BLaER1 (cell line): ENCODE measurements around the gene ETV1.
"Not testable (repeated sequence)": the region's sequence is repeated elsewhere in the genome, so short reads cannot be mapped to it uniquely, and the experiment has no call there.

ENCODE experiments used
- H3K27ac ChIP-seq: shearing (Covaris generic); formaldehyde crosslinking; 2 replicates; pipeline ENCODE4 v1.8.1; 2022
- H3K27me3 ChIP-seq: shearing (Covaris generic); formaldehyde crosslinking; 2 replicates; pipeline ENCODE4 v1.8.1; 2022
- H3K36me3 ChIP-seq: shearing (Covaris generic); formaldehyde crosslinking; 2 replicates; pipeline ENCODE4 v1.8.1; 2022
- H3K4me1 ChIP-seq: shearing (Covaris generic); formaldehyde crosslinking; 2 replicates; pipeline ENCODE4 v1.8.1; 2022
- H3K4me2 ChIP-seq: shearing (Covaris generic); formaldehyde crosslinking; 2 replicates; pipeline ENCODE4 v1.8.1; 2022
- H3K4me3 ChIP-seq: shearing (Covaris generic); formaldehyde crosslinking; 2 replicates; pipeline ENCODE4 v1.8.1; 2022
- H3K9ac ChIP-seq: shearing (Covaris generic); formaldehyde crosslinking; 2 replicates; pipeline ENCODE4 v1.8.1; 2022
- H3K9me3 ChIP-seq: shearing (Covaris generic); formaldehyde crosslinking; 2 replicates; pipeline ENCODE4 v1.8.1; 2022
- H4K20me1 ChIP-seq: shearing (Covaris generic); formaldehyde crosslinking; 2 replicates; pipeline ENCODE4 v1.8.1; 2022
- Cebpa-rat ChIP-seq: shearing (Covaris generic); IDR thresholded peaks from 2 replicates; pipeline ENCODE4 v1.8.1; 2022

ETV1 gene

DNA sequence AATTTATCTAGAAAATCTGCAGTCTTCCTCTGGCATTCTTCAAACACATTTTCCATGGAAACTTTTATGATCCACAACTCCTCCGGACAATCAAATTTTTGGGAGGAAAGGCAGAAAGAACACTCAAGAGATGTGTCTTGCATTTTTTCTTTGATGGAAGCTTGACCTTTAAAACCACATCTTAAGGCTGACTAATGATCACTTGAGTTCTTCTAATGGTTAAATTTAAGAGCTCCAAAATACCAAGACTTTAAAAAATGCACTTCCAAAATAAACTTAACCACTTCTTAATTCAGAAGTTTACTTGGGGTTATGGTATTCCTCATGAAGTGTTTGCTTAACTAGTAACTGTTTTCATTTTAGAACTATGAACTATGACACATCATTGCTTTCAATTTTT is 43.3 kb downstream of the ETV1 start:
- Histone ChIP-seq H3K27ac (no peak overlapping the region), H3K27me3 (no peaks in the 10 kb centered on the region), H3K4me2 (no peak overlapping the region), H3K9me3 (no peaks in the 10 kb centered on the region), H3K4me3 (no peak overlapping the region), H3K4me1 (no peaks in the 10 kb centered on the region), H4K20me1 (no peaks in the 10 kb centered on the region), H3K36me3 (no peaks in the 10 kb centered on the region), H3K9ac (no peak overlapping the region)
- TF ChIP-seq Cebpa-rat, result no peak

DNA sequence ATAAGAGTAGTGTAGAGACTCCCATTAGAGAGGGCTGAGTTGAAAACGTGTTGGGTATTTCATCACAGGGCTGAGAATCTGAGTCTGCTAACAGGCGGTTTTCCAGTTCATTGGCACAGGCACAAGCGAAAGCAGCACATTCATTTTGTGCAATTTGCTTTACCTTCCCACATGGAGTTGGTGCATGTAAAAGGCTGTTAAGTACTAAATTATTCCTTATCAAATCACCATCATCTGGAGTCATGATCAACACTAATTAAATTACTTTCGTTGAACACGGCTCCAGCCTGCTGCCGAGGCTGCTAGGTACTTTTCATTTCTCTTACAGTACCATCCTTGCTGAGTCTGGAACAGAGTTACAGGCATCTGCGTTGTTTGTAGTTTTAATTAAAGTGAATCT is 43.8 kb downstream of the ETV1 start:
- no peak overlapping the region for H3K9ac ChIP-seq
- no peaks in the 10 kb centered on the region for H4K20me1 ChIP-seq
- H3K27me3 ChIP-seq, result no peaks in the 10 kb centered on the region
- H3K4me2 ChIP-seq, result no peak overlapping the region
- H3K4me3 ChIP-seq, result no peak overlapping the region
- no peak overlapping the region for H3K27ac ChIP-seq
- no peaks in the 10 kb centered on the region for H3K9me3 ChIP-seq
- H3K4me1 ChIP-seq, result no peaks in the 10 kb centered on the region
- H3K36me3 ChIP-seq, result no peaks in the 10 kb centered on the region
- no peak for TF ChIP-seq Cebpa-rat

- no peaks in the 10 kb centered on the region for H3K4me1 ChIP-seq
- H3K4me2 ChIP-seq, result no peak overlapping the region
- no peak overlapping the region for H3K27ac ChIP-seq
- no peak overlapping the region for H3K4me3 ChIP-seq
- H3K9me3 ChIP-seq, result no peaks in the 10 kb centered on the region
- TF ChIP-seq Cebpa-rat, result no peak
- no peak overlapping the region for H3K9ac ChIP-seq
- H4K20me1 ChIP-seq, result no peaks in the 10 kb centered on the region
- H3K27me3 ChIP-seq, result no peaks in the 10 kb centered on the region
- H3K36me3 ChIP-seq, result no peaks in the 10 kb centered on the region
Observed at GRCh38 chr7:13933536-13933935, 55.9 kb downstream of the ETV1 start.

- Histone ChIP-seq H4K20me1 (no peaks in the 10 kb centered on the region), H3K4me3 (no peak overlapping the region), H3K4me1 (no peaks in the 10 kb centered on the region), H3K27me3 (no peaks in the 10 kb centered on the region), H3K36me3 (no peaks in the 10 kb centered on the region), H3K9me3 (no peaks in the 10 kb centered on the region), H3K27ac (no peak overlapping the region), H3K4me2 (no peak overlapping the region), H3K9ac (no peak overlapping the region)
- no peak for TF ChIP-seq Cebpa-rat
Observed at GRCh38 chr7:13933091-13933490, 56.4 kb downstream of the ETV1 start.

GRCh38 chr7:13932131-13932530 is 57.3 kb downstream of the ETV1 start:
- Histone ChIP-seq H4K20me1 (no peaks in the 10 kb centered on the region), H3K36me3 (no peaks in the 10 kb centered on the region), H3K9me3 (no peaks in the 10 kb centered on the region), H3K27ac (no peak overlapping the region), H3K9ac (no peak overlapping the region), H3K27me3 (no peaks in the 10 kb centered on the region), H3K4me2 (no peak overlapping the region), H3K4me1 (no peaks in the 10 kb centered on the region), H3K4me3 (no peak overlapping the region)
- TF ChIP-seq Cebpa-rat, result no peak

GRCh38 chr7:13921062-13921461 is 68.4 kb downstream of the ETV1 start:
- H3K9ac ChIP-seq, result no peak overlapping the region
- no peak for TF ChIP-seq Cebpa-rat
- no peaks in the 10 kb centered on the region; the same call in 1 of the 2 replicates for H3K9me3 ChIP-seq
- no peak overlapping the region for H3K27ac ChIP-seq
- H3K4me2 ChIP-seq, result no peak overlapping the region
- H3K4me3 ChIP-seq, result no peak overlapping the region
- H3K27me3 ChIP-seq, result no peaks in the 10 kb centered on the region
- no peaks in the 10 kb centered on the region for H3K36me3 ChIP-seq
- no peaks in the 10 kb centered on the region for H3K4me1 ChIP-seq
- no peaks in the 10 kb centered on the region for H4K20me1 ChIP-seq

- Histone ChIP-seq H3K9ac (no peak overlapping the region), H3K4me3 (no peak overlapping the region), H3K27me3 (no peaks in the 10 kb centered on the region), H3K4me1 (no peaks in the 10 kb centered on the region), H3K27ac (no peak overlapping the region), H3K36me3 (no peaks in the 10 kb centered on the region), H3K4me2 (no peak overlapping the region), H4K20me1 (no peaks in the 10 kb centered on the region), H3K9me3 (no peaks in the 10 kb centered on the region; the same call in 1 of the 2 replicates)
- TF ChIP-seq Cebpa-rat, result no peak
Observed at GRCh38 chr7:13920053-13920697, 69.3 kb downstream of the ETV1 start.

- not testable (repeated sequence) for H3K9ac ChIP-seq, H4K20me1 ChIP-seq, H3K27me3 ChIP-seq, H3K4me1 ChIP-seq, H3K27ac ChIP-seq, H3K4me3 ChIP-seq, H3K36me3 ChIP-seq, H3K4me2 ChIP-seq, H3K9me3 ChIP-seq
Observed at GRCh38 chr7:13918333-13918732, 71.1 kb downstream of the ETV1 start.

DNA sequence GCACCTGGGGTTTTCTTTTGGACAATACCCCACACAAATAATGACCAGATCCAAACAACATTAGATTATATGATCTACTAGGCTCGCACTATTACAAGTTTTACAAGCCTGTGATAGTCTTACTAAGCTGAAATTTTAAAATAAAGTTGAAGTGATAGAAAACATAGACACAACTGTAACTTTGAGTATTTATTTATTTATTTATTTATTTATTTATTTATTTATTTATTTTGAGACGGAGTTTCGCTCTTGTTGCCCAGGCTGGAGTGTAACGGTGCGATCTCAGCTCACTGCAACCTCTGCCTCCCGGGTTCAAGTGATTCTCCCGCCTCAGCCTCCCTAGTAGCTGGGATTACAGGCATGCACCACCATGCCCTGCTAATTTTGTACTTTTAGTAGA is 72.4 kb downstream of the ETV1 start:
- not testable (repeated sequence) for H3K4me3 ChIP-seq, H3K27me3 ChIP-seq, H3K4me2 ChIP-seq, H4K20me1 ChIP-seq, H3K9ac ChIP-seq, H3K4me1 ChIP-seq, H3K27ac ChIP-seq, H3K9me3 ChIP-seq, H3K36me3 ChIP-seq

- H3K4me1 ChIP-seq, result no peaks in the 10 kb centered on the region
- no peak overlapping the region for H3K27ac ChIP-seq
- no peak overlapping the region for H3K4me2 ChIP-seq
- no peaks in the 10 kb centered on the region for H3K27me3 ChIP-seq
- no peak overlapping the region for H3K4me3 ChIP-seq
- no peaks in the 10 kb centered on the region for H4K20me1 ChIP-seq
- no peaks in the 10 kb centered on the region; the same call in 1 of the 2 replicates for H3K9me3 ChIP-seq
- H3K36me3 ChIP-seq, result no peaks in the 10 kb centered on the region
- H3K9ac ChIP-seq, result no peak overlapping the region
- no peak for TF ChIP-seq Cebpa-rat
Observed at GRCh38 chr7:13915891-13916290, 73.6 kb downstream of the ETV1 start.

- TF ChIP-seq Cebpa-rat, result no peak
- no peak overlapping the region for H3K9ac ChIP-seq
- H3K27ac ChIP-seq, result no peak overlapping the region
- peaks cover 10% of the 10 kb centered on the region for H3K4me1 ChIP-seq
- no peaks in the 10 kb centered on the region; the same call in 1 of the 2 replicates for H3K9me3 ChIP-seq
- H3K36me3 ChIP-seq, result no peaks in the 10 kb centered on the region
- no peaks in the 10 kb centered on the region for H3K27me3 ChIP-seq
- H3K4me2 ChIP-seq, result no peak overlapping the region
- H3K4me3 ChIP-seq, result no peak overlapping the region
- no peaks in the 10 kb centered on the region for H4K20me1 ChIP-seq
Observed at GRCh38 chr7:13912715-13913278, 76.7 kb downstream of the ETV1 start.
